Right atrium auricular region (tissue), 2 donors: Measurements from ENCODE around the gene AP3D1. TPM values are rescaled to one million over a fixed set of nuclear protein-coding genes. Genes with fewer than 3 reads are reported as not detected.

Experiments
- DNase-seq: peaks from one replicate; pipeline ENCODE4 v3.0.0-alpha.2; 2019; ENCODE audit warnings: low spot score
- H3K27ac ChIP-seq, 2 donors: fragments of 200-600 bp; sonication (generic); 1 replicate in 1 of 2; 2 replicates in 1 of 2; pipeline ENCODE4 v1.5.1; 2016 to 2019
- H3K27me3 ChIP-seq, 2 donors: fragments of 200-600 bp; sonication (generic); one replicate each; pipeline versions ENCODE4 v1.5.1 to v1.6.0; 2017 to 2019
- H3K36me3 ChIP-seq: fragments of 200-600 bp; sonication (generic); one replicate; pipeline ENCODE4 v1.5.1; 2016
- H3K4me1 ChIP-seq, 2 donors: fragments of 200-600 bp; sonication (generic); one replicate each; pipeline versions ENCODE4 v1.5.1 to v1.6.0; 2017 to 2019
- H3K4me3 ChIP-seq, 2 donors: fragments of 200-600 bp; sonication (generic); 1 replicate in 1 of 2; 2 replicates in 1 of 2; pipeline ENCODE4 v1.5.1; 2017 to 2019; ENCODE audit warnings: mild to moderate bottlenecking in 1 of 2, moderate library complexity in 1 of 2
- H3K9me3 ChIP-seq, 2 donors: fragments of 200-600 bp; sonication (generic); one replicate each; pipeline ENCODE4 v1.5.1; 2019
- total RNA-seq, 2 donors: library from RNA; depleted of rRNA; stranded (reverse); fragments of >200 nt; gene quantifications; one replicate each; pipeline ENCODE4 v1.1.0, GENCODE V29; 2016
- TF ChIP-seq, protein P1 (sequence below), 2 donors: fragments of 200-600 bp; sonication (generic); IDR thresholded peaks; one replicate each; pipeline ENCODE4 v1.5.1; 2019; ENCODE audit warnings: antibody characterized with exemption in 2 of 2

AP3D1 gene
- total RNA-seq, 2 donors from 2014 or later = 82.7 to 95.8 TPM

DNA sequence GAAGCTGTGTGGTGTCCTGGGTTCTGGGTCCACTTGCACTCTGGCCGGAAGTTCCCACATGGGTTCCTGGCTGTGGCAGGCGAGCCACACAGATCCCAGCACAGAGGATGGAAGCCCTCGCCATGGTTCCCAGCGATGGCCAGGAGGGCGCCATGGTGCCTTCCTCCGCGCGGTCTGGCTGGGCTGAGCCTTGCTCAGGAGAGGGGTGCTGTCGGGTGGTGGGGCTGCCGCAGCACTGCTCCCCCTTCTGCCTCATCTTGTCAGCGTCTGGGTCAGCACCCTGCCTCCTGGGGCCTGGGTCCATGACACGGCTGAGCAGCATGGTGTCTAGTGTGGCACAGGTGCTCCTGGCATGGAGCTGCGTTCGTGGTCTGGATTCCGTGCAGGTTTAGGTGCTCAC lies 45.9 kb upstream of the AP3D1 start:
- Histone ChIP-seq H3K27me3 (no peaks in the 10 kb centered on the region), H3K36me3 (peaks cover 45% of the 10 kb centered on the region), H3K9me3 (no peaks in the 10 kb centered on the region), H3K4me3 (no peak overlapping the region), H3K27ac (no peak overlapping the region), H3K4me1 (peaks cover 0 to 13% of the 10 kb centered on the region in 2 donors)
- DNase-seq = no peak
- TF ChIP-seq, protein P1, sequence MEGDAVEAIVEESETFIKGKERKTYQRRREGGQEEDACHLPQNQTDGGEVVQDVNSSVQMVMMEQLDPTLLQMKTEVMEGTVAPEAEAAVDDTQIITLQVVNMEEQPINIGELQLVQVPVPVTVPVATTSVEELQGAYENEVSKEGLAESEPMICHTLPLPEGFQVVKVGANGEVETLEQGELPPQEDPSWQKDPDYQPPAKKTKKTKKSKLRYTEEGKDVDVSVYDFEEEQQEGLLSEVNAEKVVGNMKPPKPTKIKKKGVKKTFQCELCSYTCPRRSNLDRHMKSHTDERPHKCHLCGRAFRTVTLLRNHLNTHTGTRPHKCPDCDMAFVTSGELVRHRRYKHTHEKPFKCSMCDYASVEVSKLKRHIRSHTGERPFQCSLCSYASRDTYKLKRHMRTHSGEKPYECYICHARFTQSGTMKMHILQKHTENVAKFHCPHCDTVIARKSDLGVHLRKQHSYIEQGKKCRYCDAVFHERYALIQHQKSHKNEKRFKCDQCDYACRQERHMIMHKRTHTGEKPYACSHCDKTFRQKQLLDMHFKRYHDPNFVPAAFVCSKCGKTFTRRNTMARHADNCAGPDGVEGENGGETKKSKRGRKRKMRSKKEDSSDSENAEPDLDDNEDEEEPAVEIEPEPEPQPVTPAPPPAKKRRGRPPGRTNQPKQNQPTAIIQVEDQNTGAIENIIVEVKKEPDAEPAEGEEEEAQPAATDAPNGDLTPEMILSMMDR (IDR thresholded peaks at IDR 0.05) = no peak

DNA sequence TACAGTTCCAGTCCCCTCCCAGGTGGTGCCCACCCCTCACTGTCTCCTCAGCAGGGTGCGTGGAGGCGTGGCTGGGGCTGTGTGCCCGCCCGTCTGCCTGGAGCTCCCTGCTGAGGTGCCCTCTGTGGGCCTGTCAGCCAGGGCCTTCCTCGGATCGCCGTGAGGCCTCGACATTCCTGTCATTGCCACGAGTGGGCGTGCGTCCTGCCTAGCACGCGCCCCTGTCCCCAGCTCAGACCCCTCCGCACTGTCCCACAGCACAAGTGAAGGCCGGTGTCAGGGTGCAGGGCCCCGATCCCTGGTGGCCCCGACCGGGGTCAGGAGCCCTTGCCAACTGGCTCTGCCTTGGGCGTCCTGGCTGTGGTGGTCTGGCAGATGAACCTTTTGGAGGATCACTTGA lies 44.5 kb upstream of the AP3D1 start:
- Histone ChIP-seq H3K4me3 (no peak overlapping the region), H3K4me1 (peaks cover 0 to 13% of the 10 kb centered on the region in 2 donors), H3K36me3 (peaks cover 58% of the 10 kb centered on the region), H3K9me3 (no peaks in the 10 kb centered on the region), H3K27ac (no peak overlapping the region), H3K27me3 (no peaks in the 10 kb centered on the region)
- DNase-seq = no peak
- TF ChIP-seq, protein P1 (IDR thresholded peaks at IDR 0.05) = no peak

DNA sequence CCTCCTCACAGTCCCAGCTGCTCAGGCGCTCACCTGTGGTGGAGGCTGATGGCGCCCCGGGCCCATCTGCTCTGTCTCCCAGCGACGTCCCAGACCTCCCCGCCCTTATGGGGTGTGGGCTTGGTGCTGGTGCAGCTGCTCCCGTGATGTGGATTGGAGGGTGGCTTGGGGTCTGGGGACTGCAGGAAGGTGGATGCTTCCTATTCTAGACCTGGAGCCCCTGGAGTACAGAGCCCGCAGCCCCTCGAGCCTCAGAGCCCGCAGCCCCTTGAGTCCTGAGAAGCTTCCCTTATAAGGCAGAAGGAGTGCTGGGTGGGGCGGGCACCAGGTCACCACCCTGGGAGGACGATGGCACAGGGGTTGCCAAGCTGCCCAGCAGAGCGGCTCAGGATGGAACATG lies 44.0 kb upstream of the AP3D1 start:
- H3K27ac ChIP-seq = no peak overlapping the region
- TF ChIP-seq, protein P1 (IDR thresholded peaks at IDR 0.05) = no peak
- no peaks in the 10 kb centered on the region for H3K9me3 ChIP-seq
- no peak for DNase-seq
- no peaks in the 10 kb centered on the region for H3K27me3 ChIP-seq
- H3K4me3 ChIP-seq = no peak overlapping the region
- H3K36me3 ChIP-seq = peaks cover 63% of the 10 kb centered on the region
- H3K4me1 ChIP-seq = peaks cover 0 to 16% of the 10 kb centered on the region in 2 donors

GRCh38 chr19:2194513-2195078 lies 43.2 kb upstream of the AP3D1 start:
- Histone ChIP-seq H3K4me3 (no peak overlapping the region), H3K27ac (no peak overlapping the region), H3K27me3 (no peaks in the 10 kb centered on the region), H3K36me3 (peaks cover 61% of the 10 kb centered on the region), H3K4me1 (peaks cover 0 to 19% of the 10 kb centered on the region in 2 donors), H3K9me3 (no peaks in the 10 kb centered on the region)
- TF ChIP-seq, protein P1 (IDR thresholded peaks at IDR 0.05) = no peak
- no peak for DNase-seq

- Histone ChIP-seq H3K9me3 (no peaks in the 10 kb centered on the region), H3K4me3 (no peak overlapping the region), H3K27me3 (no peaks in the 10 kb centered on the region), H3K4me1 (peaks cover 0 to 19% of the 10 kb centered on the region in 2 donors), H3K27ac (no peak overlapping the region), H3K36me3 (peaks cover 69% of the 10 kb centered on the region)
- no peak for DNase-seq
- TF ChIP-seq, protein P1 (IDR thresholded peaks at IDR 0.05) = no peak
Measured at GRCh38 chr19:2193807-2194206, 42.4 kb upstream of the AP3D1 start.

GRCh38 chr19:2192862-2193261 lies 41.5 kb upstream of the AP3D1 start:
- no peaks in the 10 kb centered on the region for H3K27me3 ChIP-seq
- peaks cover 70% of the 10 kb centered on the region for H3K36me3 ChIP-seq
- H3K27ac ChIP-seq = no peak overlapping the region
- DNase-seq = no peak
- H3K4me3 ChIP-seq = no peak overlapping the region
- TF ChIP-seq, protein P1 (IDR thresholded peaks at IDR 0.05) = no peak
- no peaks in the 10 kb centered on the region for H3K9me3 ChIP-seq
- H3K4me1 ChIP-seq = peaks cover 0 to 27% of the 10 kb centered on the region in 2 donors
